Measurements from ENCODE around the gene RASA2.

- TF ChIP-seq CTCF (conservative IDR thresholded peaks at IDR 0.05; ENCODE audit: low read length): peak; percentile 89
- TF ChIP-seq EZH2phosphoT487 (IDR thresholded peaks at IDR 0.05; ENCODE audit: borderline replicate concordance): no peak
Observed at GRCh38 chr3:141644931-141645330, 158.1 kb downstream of the RASA2 start.
